ENCODE data around the gene CACNA1F. TPM values are rescaled to one million over a fixed set of nuclear protein-coding genes. Genes with fewer than 3 reads are reported as not detected.

The CACNA1F gene
- total RNA-seq, 1 donor from 2014 or later, result 1.4 TPM

DNA sequence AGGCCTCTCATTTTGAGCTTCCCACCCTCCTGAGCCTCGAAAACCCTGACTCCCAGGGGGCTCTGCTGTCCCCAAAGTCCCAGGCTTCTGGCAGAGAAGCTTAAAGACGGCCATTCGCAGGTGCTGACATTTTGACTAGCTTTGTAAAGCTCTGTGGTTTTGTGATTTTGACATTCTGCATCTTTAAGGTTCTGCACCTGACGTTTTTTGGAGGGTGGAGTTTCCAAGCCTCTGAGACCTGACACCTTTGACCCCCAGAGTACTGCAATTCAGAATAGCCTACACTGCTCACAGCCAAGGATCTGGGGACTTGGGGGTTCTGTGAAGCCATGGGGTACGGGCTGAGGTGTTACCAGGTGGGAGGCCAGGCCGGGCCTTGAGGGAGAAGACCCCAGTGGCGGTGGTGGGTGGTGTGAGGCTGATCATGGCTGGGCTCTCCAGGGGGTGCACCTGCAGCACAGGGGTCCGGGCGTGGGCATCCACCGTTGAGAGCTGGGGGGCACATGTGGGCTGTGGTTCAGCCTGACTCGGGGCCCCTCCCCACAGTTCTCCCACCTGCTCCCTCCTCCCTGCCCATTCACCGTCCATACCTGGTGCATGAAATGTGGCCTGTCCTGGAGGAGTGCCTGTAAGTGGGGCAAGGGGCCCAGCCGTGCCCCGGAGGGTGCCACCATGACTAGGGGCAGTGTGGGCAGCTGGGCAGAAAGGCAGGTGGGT, 24.1 kb upstream of the CACNA1F start:
- TF ChIP-seq, protein P1, sequence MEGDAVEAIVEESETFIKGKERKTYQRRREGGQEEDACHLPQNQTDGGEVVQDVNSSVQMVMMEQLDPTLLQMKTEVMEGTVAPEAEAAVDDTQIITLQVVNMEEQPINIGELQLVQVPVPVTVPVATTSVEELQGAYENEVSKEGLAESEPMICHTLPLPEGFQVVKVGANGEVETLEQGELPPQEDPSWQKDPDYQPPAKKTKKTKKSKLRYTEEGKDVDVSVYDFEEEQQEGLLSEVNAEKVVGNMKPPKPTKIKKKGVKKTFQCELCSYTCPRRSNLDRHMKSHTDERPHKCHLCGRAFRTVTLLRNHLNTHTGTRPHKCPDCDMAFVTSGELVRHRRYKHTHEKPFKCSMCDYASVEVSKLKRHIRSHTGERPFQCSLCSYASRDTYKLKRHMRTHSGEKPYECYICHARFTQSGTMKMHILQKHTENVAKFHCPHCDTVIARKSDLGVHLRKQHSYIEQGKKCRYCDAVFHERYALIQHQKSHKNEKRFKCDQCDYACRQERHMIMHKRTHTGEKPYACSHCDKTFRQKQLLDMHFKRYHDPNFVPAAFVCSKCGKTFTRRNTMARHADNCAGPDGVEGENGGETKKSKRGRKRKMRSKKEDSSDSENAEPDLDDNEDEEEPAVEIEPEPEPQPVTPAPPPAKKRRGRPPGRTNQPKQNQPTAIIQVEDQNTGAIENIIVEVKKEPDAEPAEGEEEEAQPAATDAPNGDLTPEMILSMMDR (IDR thresholded peaks at IDR 0.05), result no peak
- no peak overlapping the region for H3K4me3 ChIP-seq
- no peaks in the 10 kb centered on the region for H3K9me3 ChIP-seq
- no peaks in the 10 kb centered on the region for H3K4me1 ChIP-seq
- intact Hi-C loops (cut with DNase I), result no loop called here
- H3K36me3 ChIP-seq, result no peaks in the 10 kb centered on the region
- DNase-seq (no peak), ATAC-seq (no peak)
- H3K27ac ChIP-seq, result no peak overlapping the region
- no peaks in the 10 kb centered on the region for H3K27me3 ChIP-seq

DNA sequence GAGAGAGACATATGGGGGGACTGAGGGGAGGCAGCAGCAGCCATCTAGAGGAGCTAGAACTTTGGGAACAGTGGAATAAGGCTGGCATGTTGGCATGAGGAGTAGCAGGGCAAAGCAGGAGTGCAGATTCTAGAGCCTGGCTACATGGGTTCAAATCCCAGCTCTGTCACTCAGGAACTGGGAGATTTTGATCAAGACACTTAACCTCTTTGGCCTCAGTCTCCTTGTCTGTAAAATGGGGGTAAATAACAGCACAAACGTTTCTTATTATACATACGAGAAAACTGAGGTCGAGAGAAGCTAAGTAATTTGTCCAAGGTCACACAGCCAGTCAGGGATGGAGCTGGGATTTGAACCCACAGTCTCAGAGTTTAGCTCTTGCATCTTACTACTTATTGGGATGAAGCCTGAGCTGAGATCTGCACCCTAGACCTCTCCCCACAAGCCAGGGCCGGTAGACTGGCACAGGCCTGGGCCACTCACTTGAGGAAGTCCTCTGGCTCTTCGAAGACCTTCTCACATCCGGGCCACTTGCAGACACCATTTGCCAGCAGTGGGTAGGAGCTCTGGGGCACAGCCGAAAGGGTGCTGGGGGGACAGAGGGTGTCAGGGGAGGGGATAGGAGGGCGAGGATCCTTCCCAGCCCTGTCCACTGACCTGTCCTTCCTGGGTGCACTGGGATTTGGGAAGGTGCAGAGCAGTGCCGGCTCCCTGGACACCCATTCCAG, 23.3 kb upstream of the CACNA1F start:
- H3K27me3 ChIP-seq, result no peaks in the 10 kb centered on the region
- DNase-seq, result no peak
- intact Hi-C loops (cut with DNase I), result no loop called here
- no peaks in the 10 kb centered on the region for H3K36me3 ChIP-seq
- H3K9me3 ChIP-seq, result no peaks in the 10 kb centered on the region
- no peak for ATAC-seq
- no peak overlapping the region for H3K27ac ChIP-seq
- TF ChIP-seq, protein P1 (IDR thresholded peaks at IDR 0.05), result no peak
- H3K4me1 ChIP-seq, result no peaks in the 10 kb centered on the region
- no peak overlapping the region for H3K4me3 ChIP-seq

DNA sequence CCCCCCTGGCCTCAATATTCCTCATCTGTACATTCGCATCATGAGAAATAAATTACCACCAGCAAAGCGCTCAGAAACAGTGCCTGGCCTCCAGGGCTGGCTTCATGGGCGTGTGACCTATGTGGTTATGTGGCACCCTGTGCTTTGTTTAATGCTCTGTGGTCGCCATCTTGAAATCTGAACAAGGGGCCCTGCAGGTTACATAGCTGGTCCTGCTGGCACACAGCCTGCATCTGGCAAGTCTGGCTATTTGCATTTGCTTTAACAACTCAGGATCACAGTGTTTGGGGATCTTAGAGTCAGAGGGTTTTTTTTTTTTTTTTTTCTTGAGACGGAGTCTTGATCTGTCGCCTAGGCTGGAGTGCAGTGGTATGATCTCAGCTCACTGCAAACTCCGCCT, 21.5 kb upstream of the CACNA1F start:
- intact Hi-C loops (cut with DNase I), result no loop called here
- TF ChIP-seq, protein P1 (IDR thresholded peaks at IDR 0.05), result no peak
- H3K36me3 ChIP-seq, result no peaks in the 10 kb centered on the region
- H3K4me3 ChIP-seq, result no peak overlapping the region
- no peaks in the 10 kb centered on the region for H3K27me3 ChIP-seq
- no peak for DNase-seq
- H3K9me3 ChIP-seq, result no peaks in the 10 kb centered on the region
- H3K4me1 ChIP-seq, result no peaks in the 10 kb centered on the region
- H3K27ac ChIP-seq, result no peak overlapping the region
- ATAC-seq, result no peak

DNA sequence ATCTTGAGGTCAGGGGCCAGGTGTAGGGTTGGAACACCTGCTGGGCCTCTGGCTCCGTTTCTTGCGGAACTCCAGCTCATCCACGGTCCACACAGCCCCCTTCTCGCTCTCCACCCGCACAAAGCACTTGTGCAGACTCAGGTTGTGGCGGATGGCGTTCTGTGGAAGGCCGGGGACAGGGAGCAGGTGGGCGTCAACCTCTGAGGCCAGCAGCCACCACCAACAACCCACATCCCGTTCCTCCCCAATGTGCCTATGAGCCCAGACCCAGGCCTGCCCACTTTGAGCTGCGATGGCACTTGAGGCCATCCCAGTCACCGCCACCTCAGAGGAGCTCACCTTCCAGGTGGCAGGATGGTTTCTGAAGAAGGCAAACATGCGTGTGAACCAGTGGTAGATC, 18.2 kb upstream of the CACNA1F start:
- no peak for DNase-seq

DNA sequence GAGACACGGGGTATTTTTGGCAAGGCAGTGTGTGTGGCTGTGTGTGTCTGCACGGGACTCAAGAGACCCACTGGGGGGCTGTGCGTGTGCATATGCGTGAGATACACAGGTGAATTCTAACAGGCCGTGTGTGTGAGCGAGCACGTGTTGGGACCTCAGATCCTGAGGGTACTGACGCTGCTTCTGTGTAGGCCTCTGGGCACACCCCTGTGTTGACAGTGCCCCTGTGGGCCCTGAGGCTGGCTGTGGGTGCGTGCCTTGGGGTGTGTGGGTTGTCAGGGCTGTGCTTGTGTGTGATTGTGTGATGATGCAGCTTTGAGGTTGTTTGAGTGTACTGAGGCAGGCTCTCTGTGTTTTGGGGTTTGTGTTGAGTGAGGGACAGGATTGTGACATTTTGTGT, 17.4 kb upstream of the CACNA1F start:
- Histone ChIP-seq H3K27me3 (no peaks in the 10 kb centered on the region), H3K4me1 (no peaks in the 10 kb centered on the region), H3K9me3 (no peaks in the 10 kb centered on the region), H3K36me3 (no peaks in the 10 kb centered on the region), H3K4me3 (no peak overlapping the region), H3K27ac (no peak overlapping the region)
- DNase-seq (no peak), ATAC-seq (no peak)
- TF ChIP-seq, protein P1 (IDR thresholded peaks at IDR 0.05), result no peak
- intact Hi-C loops (cut with DNase I), result no loop called here

More for the DNA sequence above, 18.2 kb upstream of the CACNA1F start:
- H3K36me3 ChIP-seq, result no peaks in the 10 kb centered on the region
- TF ChIP-seq, protein P1 (IDR thresholded peaks at IDR 0.05), result no peak
- H3K9me3 ChIP-seq, result no peaks in the 10 kb centered on the region
- no peak for ATAC-seq
- no peaks in the 10 kb centered on the region for H3K4me1 ChIP-seq
- H3K27ac ChIP-seq, result no peak overlapping the region
- H3K27me3 ChIP-seq, result no peaks in the 10 kb centered on the region
- intact Hi-C loops (cut with DNase I), result no loop called here
- H3K4me3 ChIP-seq, result no peak overlapping the region

Data from upper lobe of right lung (tissue), 1 donor.